Measurements from ENCODE around the gene CLASP2. TPM values are rescaled to one million over a fixed set of nuclear protein-coding genes. Genes with fewer than 3 reads are reported as not detected.

Gene CLASP2
- total RNA-seq, 1 donor from 2014 or later: 125 TPM

GRCh38 chr3:33592999-33593398 lies 125.1 kb downstream of the CLASP2 start:
- DNase-seq (ENCODE audit: low spot score): no peak
- H3K4me3 ChIP-seq: no peak overlapping the region
- no peaks in the 10 kb centered on the region for H3F3A ChIP-seq (ENCODE audit: low read depth)
- no peaks in the 10 kb centered on the region for H3K4me1 ChIP-seq
- Mint-ChIP-seq H3K36me3 (peaks cover 3% of the 10 kb centered on the region), H3K27ac (no peak overlapping the region), H3K4me1 (no peaks in the 10 kb centered on the region), H3K27me3 (ENCODE audit: insufficient read depth, low read depth) (no peaks in the 10 kb centered on the region), H3K4me3 (no peak overlapping the region), H3K9me3 (no peaks in the 10 kb centered on the region)
- peaks cover 7% of the 10 kb centered on the region for H3K36me3 ChIP-seq
- no peak overlapping the region for H2AFZ ChIP-seq (replicated peaks)
- no peaks in the 10 kb centered on the region for H4K20me1 ChIP-seq (ENCODE audit: low read depth)
- TF ChIP-seq EZH2 (IDR thresholded peaks at IDR 0.05) (no peak), EZH2phosphoT487 (IDR thresholded peaks at IDR 0.05) (no peak), CTCF (IDR thresholded peaks at IDR 0.05) (no peak)
- no peak overlapping the region for H3K4me2 ChIP-seq
- H3K9me3 ChIP-seq (ENCODE audit: low read depth): no peaks in the 10 kb centered on the region
- no peak overlapping the region for H3K9ac ChIP-seq
- H3K27me3 ChIP-seq: no peaks in the 10 kb centered on the region
- H3K27ac ChIP-seq: no peak overlapping the region
- no peaks in the 10 kb centered on the region for H3K79me2 ChIP-seq (ENCODE audit: low read depth)

- Mint-ChIP-seq H3K27ac (no peak overlapping the region), H3K4me3 (no peak overlapping the region), H3K4me1 (no peaks in the 10 kb centered on the region), H3K36me3 (peaks cover 7% of the 10 kb centered on the region), H3K27me3 (ENCODE audit: insufficient read depth, low read depth) (no peaks in the 10 kb centered on the region), H3K9me3 (no peaks in the 10 kb centered on the region)
- Histone ChIP-seq H3K79me2 (ENCODE audit: low read depth) (no peaks in the 10 kb centered on the region), H3K4me1 (no peaks in the 10 kb centered on the region), H3K4me3 (no peak overlapping the region), H3K27ac (no peak overlapping the region), H3K9me3 (ENCODE audit: low read depth) (no peaks in the 10 kb centered on the region), H3K9ac (no peak overlapping the region), H3K36me3 (peaks cover 12% of the 10 kb centered on the region), H2AFZ (replicated peaks) (no peak overlapping the region), H4K20me1 (ENCODE audit: low read depth) (no peaks in the 10 kb centered on the region), H3K4me2 (no peak overlapping the region), H3F3A (ENCODE audit: low read depth) (no peaks in the 10 kb centered on the region), H3K27me3 (no peaks in the 10 kb centered on the region)
- TF ChIP-seq CTCF (IDR thresholded peaks at IDR 0.05): no peak
- TF ChIP-seq EZH2 (IDR thresholded peaks at IDR 0.05): no peak
- TF ChIP-seq EZH2phosphoT487 (IDR thresholded peaks at IDR 0.05): no peak
- DNase-seq (ENCODE audit: low spot score): no peak
Observed at GRCh38 chr3:33590541-33590940, 127.5 kb downstream of the CLASP2 start.

- Histone ChIP-seq H3F3A (ENCODE audit: low read depth) (peaks cover 19% of the 10 kb centered on the region), H4K20me1 (ENCODE audit: low read depth) (no peaks in the 10 kb centered on the region), H2AFZ (replicated peaks) (no peak overlapping the region), H3K27me3 (no peaks in the 10 kb centered on the region), H3K4me1 (peaks cover 27% of the 10 kb centered on the region), H3K36me3 (peaks cover 5% of the 10 kb centered on the region), H3K9ac (no peak overlapping the region), H3K4me3 (no peak overlapping the region), H3K79me2 (ENCODE audit: low read depth) (no peaks in the 10 kb centered on the region), H3K27ac (no peak overlapping the region), H3K4me2 (no peak overlapping the region), H3K9me3 (ENCODE audit: low read depth) (no peaks in the 10 kb centered on the region)
- DNase-seq (ENCODE audit: low spot score): no peak
- Mint-ChIP-seq H3K36me3 (peaks cover 7% of the 10 kb centered on the region), H3K4me3 (no peak overlapping the region), H3K27ac (no peak overlapping the region), H3K27me3 (ENCODE audit: insufficient read depth, low read depth) (no peaks in the 10 kb centered on the region), H3K9me3 (no peaks in the 10 kb centered on the region), H3K4me1 (no peaks in the 10 kb centered on the region)
- TF ChIP-seq EZH2phosphoT487 (IDR thresholded peaks at IDR 0.05) (no peak), EZH2 (IDR thresholded peaks at IDR 0.05) (no peak), CTCF (IDR thresholded peaks at IDR 0.05) (no peak)
Observed at GRCh38 chr3:33586402-33586801, 131.7 kb downstream of the CLASP2 start.

All from neural progenitor cell (in vitro differentiated cells).